NCI-H146 treated with DMSO at 0.1 percent for 48 hours (cell line): ENCODE measurements around the gene DPP6.

Experiments
- DNase-seq: peaks from one replicate; lab custom pipeline; 2025; ENCODE audit not compliant: unreplicated experiment; lab: John Stamatoyannopoulos, UW

Gene DPP6

GRCh38 chr7:154746571-154747360 lies 694.6 kb downstream of the DPP6 start:
- DNase-seq = no peak

DNA sequence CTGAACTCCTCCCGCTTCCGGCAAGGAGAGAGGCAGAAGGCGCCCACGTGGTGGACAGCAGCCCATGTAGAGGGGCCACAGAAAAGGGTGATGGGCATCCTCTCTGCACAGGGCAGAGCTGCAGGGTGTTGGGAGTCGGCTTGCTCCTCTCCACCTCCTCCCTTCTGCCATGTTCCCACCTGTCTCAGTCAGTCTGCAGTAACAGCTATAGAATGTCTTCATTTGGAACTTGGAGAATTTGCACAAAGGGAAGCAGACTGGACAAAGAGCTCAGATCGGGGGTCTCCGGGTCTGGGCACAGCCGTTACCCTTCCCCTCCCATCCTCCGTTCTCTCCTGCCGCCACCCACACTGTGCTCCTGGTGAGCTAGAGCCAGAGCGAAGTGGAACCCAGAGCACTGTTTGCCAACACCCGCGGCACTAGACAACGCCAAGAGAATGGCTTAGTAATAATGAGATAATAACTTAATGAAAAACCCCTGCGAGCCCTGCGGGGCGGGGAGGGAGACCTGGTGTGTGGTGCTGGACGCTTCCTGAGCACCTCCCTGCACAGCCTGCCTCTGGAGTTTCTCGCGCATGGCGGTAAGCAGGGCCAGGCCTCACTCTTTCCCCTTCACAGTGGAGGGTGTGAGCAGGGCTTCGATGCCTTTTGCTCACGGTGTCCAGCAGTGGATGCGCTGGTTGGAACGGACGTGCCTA lies 696.0 kb downstream of the DPP6 start:
- peak; percentile 15 for DNase-seq

GRCh38 chr7:154750353-154750801 lies 698.2 kb downstream of the DPP6 start:
- no peak for DNase-seq

GRCh38 chr7:154753226-154753625 lies 701.0 kb downstream of the DPP6 start:
- DNase-seq = no peak

DNA sequence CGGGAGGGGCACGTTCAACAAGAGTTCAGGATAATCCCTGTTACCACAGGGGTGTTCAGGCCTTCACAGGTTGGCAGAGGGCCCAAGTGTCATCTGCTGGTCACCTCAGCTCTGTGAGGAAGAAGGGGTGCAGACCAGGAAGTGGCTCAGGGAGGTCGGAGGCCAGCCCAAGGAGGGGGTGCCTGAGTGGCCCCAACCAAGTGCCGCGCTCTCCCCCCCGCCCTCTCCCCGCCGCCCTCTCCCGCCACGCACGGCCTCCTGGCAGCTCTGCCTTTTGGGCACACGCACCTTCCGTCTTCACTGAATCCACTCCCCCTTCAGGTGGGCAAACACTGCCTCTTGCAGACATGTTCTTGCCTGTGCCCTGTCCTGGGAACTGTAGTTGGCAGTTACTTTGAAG lies 705.6 kb downstream of the DPP6 start:
- no peak for DNase-seq

DNA sequence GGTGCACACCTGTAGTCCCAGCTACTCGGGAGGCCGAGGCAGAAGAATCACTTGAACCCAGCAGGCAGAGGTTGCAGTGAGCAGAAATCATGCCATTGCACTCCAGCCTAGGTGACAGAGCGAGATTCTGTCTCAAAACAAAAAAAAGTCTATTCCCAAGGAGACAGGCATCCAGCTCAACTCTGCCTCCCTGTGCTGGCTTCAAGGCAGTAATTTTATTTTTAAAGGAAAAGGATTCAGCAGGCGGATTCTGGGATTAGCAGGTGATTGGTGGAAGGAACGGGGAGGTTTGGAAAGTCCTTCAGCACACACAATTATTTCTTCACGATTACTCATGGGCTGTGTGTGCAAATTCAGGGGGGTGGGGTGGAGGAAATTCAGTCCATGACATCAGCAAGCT lies 707.8 kb downstream of the DPP6 start:
- DNase-seq = no peak

DNA sequence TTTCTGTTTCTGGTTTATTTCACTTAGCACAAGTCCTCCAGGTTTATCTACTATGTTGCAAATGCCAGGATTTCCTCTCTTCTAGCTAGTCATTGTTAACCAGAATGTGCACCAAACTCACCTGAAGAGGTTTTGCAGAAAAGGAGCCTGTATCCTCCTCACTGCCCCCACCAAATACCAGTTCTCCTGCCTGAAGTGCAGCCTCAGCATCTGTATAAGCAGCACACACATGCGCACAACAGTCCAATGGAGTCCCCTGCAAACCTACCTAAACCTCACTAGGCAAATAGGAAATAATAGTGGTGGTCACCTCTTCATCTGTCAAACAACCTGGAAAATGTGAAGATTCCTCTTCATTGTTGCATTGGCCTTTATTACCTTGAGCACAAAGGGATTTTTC lies 712.9 kb downstream of the DPP6 start:
- DNase-seq = no peak

DNA sequence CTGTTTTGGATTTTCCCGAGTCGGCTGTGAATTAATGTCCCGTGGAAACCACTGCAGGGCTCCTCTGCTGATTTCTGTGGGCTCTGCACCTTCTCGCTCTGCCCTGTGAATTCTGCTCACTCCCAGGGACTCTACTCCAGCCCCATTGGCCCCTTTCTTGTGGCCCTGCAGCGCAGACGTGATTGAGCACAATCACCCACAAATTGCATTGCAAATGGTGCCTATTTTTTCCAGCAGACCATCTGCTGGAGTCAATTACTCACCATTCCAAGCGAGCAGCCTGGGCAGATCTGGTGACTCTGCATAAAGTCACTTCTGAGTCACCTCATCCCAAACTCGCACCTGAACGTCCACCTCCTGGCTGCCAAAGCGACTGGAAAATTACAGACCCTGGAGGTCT lies 714.9 kb downstream of the DPP6 start:
- DNase-seq = peak; percentile 50

- no peak for DNase-seq
These were observed 715.7 kb downstream of the DPP6 start for GRCh38 chr7:154767821-154768415.

DNA sequence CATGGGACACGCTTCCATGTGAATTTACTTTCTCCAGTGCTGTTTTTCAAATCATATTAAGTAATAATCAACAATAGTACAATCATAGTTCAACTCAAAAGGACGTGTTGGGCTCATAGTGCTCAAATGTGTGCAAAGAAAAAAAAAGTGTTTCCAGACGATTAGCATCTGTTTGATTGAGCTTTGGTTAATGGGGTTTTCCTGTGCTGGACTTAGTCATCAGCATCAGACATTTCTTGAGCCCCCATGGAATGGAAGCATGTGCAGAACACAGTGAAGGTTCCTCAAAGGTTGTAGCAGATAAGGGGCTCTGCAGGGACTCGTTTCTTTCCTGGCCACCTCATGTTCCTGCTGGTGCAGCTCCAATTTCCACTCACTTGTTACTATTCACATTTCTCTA lies 716.8 kb downstream of the DPP6 start:
- no peak for DNase-seq

- DNase-seq = no peak
These were observed 717.3 kb downstream of the DPP6 start for GRCh38 chr7:154769527-154769926.

GRCh38 chr7:154770361-154770760 lies 718.2 kb downstream of the DPP6 start:
- no peak for DNase-seq

- no peak for DNase-seq
These were observed 718.8 kb downstream of the DPP6 start for GRCh38 chr7:154770962-154771361.

- no peak for DNase-seq
These were observed 722.2 kb downstream of the DPP6 start for GRCh38 chr7:154774303-154774969.

DNA sequence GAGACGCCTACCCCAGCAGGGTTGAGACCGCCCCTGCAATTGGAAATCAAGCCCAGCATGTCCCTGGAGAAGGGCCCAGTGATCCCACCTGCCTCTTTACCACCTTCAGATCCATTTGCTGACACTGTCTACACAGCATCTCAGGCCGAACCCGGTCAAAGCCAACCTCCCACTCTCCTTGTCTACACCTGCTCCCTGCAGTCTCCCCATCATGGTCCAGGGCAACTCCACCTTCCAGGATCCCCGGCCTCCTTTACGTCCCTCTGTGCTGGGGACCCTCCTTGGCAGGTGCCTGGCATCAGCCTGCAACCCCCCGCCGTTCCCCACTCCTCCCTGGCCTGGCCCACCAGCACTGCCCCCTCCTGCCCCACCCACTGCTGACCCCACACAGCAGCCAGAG lies 723.5 kb downstream of the DPP6 start:
- no peak for DNase-seq

DNA sequence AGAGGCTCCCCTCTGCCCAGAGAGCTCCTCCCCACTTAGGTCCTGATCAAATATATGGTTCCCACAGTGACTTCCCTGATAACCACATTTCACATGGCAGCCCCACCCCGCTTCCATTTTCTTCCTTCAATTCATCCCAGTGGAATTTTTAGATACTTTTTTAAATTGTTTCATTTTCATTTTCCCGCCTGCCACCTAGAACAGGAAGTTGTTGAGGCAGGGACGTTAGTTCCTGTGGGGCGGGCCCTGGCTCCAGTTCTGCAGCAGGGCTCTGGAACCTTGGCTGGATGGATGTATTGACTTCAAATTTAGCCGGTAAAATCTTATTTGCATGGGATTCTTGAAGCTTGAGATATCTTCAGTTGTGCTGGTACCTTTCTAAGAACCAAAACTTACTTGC lies 724.2 kb downstream of the DPP6 start:
- no peak for DNase-seq

DNA sequence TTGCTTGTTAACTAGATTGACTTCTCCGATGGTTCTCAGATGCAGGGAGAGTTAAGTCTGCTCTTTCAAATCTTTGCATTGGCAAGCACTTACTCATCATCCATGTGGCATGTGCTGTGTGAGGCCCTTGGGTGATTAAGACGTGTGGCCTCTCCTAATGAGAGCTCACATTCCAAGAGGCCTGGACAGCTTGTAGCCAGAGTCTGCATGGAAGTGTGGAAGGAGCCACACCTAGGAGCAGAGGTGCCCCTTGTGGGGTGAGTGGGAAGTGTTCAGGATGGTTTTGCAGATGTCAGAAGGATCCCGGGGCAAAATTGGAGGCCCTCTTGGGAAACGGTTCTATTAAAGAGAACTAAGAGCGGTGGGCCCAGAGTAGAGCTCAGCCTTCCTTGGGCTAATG lies 724.8 kb downstream of the DPP6 start:
- DNase-seq = no peak

DNA sequence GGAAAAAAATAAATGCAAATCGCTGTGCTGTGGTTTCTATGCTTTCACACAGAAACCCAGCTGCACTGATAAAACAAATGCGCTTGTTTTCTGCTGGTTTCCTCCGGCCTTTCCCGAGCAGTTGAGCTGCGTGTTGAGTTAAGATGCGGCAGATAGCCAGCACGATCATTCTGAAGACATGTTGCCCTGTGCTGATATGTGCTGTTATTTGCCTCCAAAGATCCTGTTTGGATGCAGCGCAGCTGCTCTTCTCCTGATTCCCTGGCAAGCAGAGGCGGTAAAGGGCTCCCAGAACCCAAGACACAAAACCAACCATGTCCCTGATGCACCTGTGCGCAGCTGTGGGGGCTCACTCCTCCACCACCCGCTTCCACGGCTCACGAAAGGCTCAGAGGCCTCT lies 725.3 kb downstream of the DPP6 start:
- no peak for DNase-seq

DNA sequence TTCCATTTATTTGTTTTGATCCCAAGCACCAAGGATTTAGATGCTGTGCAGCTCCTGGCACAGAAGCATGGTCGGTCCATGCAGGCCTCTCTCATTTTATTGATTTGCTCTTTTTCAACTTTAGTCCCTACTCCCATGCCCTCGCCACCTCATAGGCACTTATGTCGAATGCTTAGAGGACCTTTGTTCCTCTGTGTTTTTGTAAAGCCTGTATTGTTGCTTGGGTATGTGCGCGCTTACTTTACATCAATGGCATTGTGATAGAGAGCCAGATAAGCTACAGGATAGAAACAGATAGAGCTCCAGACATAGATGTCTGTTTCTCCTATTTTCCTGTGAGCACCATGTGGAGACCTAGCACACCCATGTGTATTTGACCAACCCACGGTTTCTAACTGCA lies 725.7 kb downstream of the DPP6 start:
- DNase-seq = no peak

GRCh38 chr7:154781369-154782303 lies 729.4 kb downstream of the DPP6 start:
- no peak for DNase-seq
